Mucosa of stomach (tissue), 1 donor: ENCODE measurements around the gene MYO5C.
"Not testable (repeated sequence)": the region's sequence is repeated elsewhere in the genome, so short reads cannot be mapped to it uniquely, and the experiment has no call there.

Source experiments
- H3K27me3 ChIP-seq: one replicate; pipeline ENCODE4 v1.7.0; 2013; ENCODE audit warnings: mild to moderate bottlenecking, low read length; ENCODE audit not compliant: control insufficient read depth, insufficient read depth
- H3K36me3 ChIP-seq: one replicate; pipeline ENCODE4 v1.7.0; 2013; ENCODE audit warnings: low read length; ENCODE audit not compliant: control insufficient read depth, insufficient read depth
- H3K4me1 ChIP-seq: one replicate; pipeline ENCODE4 v1.7.0; 2013; ENCODE audit warnings: mild to moderate bottlenecking, low read length; ENCODE audit not compliant: control insufficient read depth, insufficient read depth
- H3K4me3 ChIP-seq: one replicate; pipeline ENCODE4 v1.7.0; 2013; ENCODE audit warnings: low read length
- H3K9ac ChIP-seq: one replicate; pipeline ENCODE4 v1.7.0; 2013; ENCODE audit warnings: mild to moderate bottlenecking, low read length, moderate library complexity
- H3K9me3 ChIP-seq: one replicate; pipeline ENCODE4 v1.7.0; 2013; ENCODE audit warnings: mild to moderate bottlenecking, low read length, moderate library complexity; ENCODE audit not compliant: control insufficient read depth
- donor health status: Pancreatic carcinoma.

Gene MYO5C

DNA sequence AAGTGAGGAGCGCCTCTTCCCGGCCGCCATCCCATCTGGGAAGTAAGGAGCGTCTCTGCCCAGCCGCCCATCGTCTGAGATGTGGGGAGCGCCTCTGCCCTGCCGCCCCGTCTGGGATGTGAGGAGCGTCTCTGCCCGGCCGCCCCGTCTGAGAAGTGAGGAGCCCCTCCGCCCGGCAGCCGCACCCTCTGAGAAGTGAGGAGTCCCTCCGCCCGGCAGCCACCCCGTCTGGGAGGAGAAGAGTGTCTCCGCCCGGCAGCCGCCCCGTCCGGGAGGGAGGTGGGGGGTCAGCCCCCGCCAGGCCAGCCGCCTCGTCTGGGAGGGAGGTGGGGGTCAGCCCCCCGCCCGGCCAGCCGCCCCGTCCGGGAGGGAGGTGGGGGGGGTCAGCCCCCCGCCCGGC is 9.7 kb downstream of the MYO5C start:
- not testable (repeated sequence) for H3K9me3 ChIP-seq, H3K9ac ChIP-seq, H3K36me3 ChIP-seq, H3K27me3 ChIP-seq, H3K4me3 ChIP-seq
- peaks cover 38% of the 10 kb centered on the region for H3K4me1 ChIP-seq

DNA sequence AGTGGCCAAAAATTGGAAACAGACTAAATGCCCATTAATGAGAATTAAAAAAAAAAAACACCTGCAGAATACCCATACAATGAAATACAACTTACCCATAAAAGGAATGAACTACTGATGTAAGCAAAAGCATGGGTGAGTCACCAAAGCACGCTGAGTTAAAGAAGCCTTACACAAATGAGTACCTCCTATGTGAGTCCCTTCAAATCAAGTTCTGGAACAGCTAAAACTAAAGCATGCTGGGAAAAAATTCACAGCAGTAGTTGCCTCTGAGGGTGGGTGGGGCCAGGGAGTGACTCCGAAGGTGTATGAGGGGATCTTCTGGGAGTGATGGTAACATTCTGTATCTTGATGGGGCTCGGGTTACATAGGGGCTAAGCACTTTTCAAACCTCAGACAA is 11.4 kb downstream of the MYO5C start:
- H3K9me3 ChIP-seq, result no peaks in the 10 kb centered on the region
- no peaks in the 10 kb centered on the region for H3K27me3 ChIP-seq
- H3K9ac ChIP-seq, result no peak overlapping the region
- peaks cover 20% of the 10 kb centered on the region for H3K4me1 ChIP-seq
- no peak overlapping the region for H3K4me3 ChIP-seq
- peaks cover 12% of the 10 kb centered on the region for H3K36me3 ChIP-seq

DNA sequence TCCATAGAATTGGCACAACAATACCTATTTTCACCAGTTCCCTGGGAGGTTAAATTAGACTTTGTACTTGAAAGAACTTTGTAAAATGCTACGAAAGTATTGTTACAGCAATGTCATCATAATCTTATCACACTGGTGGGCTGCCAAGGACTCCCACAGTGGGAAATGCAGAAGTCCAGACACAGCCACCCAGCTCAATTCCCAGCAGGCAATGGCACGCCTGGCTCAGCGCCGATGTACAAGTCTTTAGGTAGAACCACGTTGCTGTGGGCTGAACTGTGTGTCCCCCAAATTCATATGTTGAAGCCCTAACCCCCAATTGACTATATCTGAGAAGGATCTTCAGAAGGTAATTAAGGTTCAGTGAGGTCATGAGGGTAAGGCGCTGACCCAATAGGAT is 12.3 kb downstream of the MYO5C start:
- H3K9me3 ChIP-seq, result no peaks in the 10 kb centered on the region
- H3K4me3 ChIP-seq, result no peak overlapping the region
- H3K4me1 ChIP-seq, result peaks cover 13% of the 10 kb centered on the region
- no peak overlapping the region for H3K9ac ChIP-seq
- H3K36me3 ChIP-seq, result peaks cover 12% of the 10 kb centered on the region
- no peaks in the 10 kb centered on the region for H3K27me3 ChIP-seq

DNA sequence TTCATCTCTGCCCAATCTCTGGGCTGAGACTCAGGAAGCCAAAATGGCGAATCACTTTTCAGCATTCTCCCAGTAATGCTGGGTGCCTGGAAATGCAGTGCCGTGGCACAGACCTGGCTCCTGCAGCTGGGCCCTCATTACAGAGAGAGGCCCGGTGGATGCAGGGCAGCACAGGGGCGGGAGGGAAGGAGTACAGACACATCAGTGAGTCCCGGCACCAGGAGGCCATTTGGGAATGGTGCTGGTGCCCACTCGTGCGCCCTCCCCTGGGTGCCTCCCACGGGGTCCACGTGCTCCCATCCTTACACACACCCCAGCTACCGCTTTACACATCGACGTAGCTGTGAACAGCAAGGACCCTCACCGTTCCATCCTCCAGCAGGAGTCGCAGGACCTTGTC is 13.2 kb downstream of the MYO5C start:
- H3K27me3 ChIP-seq, result no peaks in the 10 kb centered on the region
- H3K4me1 ChIP-seq, result peaks cover 7% of the 10 kb centered on the region
- H3K4me3 ChIP-seq, result no peak overlapping the region
- H3K9me3 ChIP-seq, result no peaks in the 10 kb centered on the region
- no peak overlapping the region for H3K9ac ChIP-seq
- peaks cover 12% of the 10 kb centered on the region for H3K36me3 ChIP-seq

DNA sequence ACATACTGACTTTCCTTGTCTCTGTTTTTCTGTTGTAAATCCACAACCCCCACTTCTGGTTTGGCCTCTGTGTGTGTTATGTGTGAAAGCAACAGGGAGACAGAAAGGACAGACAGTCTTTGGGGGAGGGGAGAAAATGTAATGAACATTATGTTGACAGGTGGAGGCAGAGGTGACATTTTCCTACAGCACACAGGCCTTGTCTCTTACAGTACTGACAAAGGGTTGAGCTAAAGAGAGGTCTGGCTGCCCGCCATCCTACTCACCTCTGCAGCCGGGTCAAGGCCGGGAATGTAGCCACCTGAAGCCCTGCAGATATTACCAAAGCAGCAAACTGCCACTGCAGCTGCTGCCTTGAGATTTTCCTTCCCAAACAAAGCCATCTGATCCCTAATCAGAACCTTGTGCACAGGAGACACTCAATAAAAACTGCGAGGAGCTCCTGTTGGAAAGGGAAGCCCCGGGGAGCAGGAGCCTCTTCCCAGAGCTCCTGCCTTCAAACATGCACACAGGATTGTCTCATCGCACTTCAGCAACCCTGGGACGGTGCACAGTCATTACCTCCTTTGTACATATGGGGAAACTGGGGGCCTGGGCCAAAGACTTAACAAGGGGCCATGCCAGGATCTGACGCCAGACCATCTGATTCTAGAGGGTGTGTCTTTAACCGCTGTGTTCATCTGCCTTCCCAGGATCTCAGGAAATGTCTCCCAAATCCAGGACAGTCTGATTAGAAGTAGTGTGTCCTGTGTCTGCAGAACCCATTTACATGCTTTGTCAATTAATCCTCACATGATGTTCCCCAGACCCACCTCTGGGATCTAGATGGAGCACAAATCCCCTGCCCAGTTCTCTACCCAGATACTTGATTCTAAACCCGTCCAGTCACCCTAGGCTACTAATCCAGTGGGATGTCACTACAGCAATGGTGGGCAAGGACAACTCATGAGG is 14.2 kb downstream of the MYO5C start:
- H3K4me1 ChIP-seq, result no peaks in the 10 kb centered on the region
- no peak overlapping the region for H3K9ac ChIP-seq
- H3K9me3 ChIP-seq, result no peaks in the 10 kb centered on the region

DNA sequence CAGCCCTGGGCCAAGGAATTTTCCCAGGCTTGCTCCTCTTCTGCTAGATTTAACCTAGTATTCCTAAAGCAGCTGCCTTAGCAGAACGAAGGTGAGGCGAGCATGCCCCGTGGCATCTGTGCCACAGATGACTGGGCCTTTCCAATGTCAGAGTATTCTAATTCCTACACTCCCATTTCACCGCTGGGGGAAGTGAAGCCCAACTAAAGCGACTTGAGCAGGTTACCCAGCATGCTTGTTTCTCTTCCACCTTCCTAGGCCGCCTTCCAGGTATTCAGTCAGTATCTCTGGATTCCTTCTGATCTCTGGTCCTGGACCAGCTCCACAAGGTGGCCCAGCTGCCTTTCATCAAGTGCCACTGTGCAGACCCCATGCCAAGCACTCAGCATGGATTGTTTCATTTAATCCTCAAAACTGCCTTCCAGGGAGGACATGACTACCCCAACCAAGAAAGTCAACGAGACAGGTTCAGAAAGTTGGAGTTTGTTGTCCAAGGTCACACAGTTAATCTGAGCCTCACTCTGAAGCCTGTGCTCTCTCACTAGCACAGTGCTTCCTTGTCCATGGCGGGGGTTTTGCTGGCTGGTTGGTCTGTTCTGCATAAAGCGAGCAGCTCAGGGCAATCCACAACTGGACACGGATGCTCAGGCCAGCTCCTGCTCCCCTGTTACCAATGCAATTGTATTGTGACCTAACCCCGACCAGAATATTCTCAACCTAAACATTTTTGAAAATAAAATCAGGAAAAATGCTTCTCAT is 15.1 kb downstream of the MYO5C start:
- Histone ChIP-seq H3K4me3 (no peak overlapping the region), H3K36me3 (peaks cover 15% of the 10 kb centered on the region), H3K9ac (no peak overlapping the region)

More for the DNA sequence above, 14.2 kb downstream of the MYO5C start:
- Histone ChIP-seq H3K27me3 (no peaks in the 10 kb centered on the region), H3K36me3 (peaks cover 12% of the 10 kb centered on the region), H3K4me3 (no peak overlapping the region)

DNA sequence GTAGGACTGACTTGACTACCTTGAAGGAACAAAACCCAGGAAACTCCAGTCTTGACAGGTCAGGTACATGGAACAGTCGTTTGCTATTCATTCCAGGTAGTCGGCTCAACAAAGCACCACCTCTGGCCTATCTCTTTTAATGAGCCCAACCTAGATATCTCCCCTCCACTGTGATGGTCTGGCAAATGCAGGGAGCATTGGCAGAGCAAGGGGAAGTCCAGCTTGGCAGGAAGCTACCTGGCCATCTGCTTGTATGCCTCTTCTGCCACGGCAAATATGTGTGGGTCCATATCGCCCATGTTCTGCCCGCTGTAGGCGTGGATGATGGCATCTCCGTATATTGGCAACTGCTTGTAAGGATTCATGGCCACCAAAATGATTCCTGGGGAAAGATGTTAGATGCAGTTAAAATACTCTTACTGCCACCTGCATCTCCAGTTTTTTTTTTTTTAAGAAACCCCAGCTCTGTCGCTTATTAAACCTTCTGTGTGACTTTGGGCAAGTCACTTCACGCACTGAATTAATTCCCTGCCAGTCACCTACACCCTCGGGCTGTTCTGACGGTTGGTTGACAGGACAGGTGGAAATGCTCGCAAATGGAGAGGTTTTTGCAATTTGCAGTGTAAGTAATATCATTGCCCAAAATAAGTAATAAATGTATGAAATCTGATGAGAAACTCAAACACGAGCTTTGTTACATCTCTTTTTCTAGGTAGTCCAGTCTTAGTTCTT is 16.8 kb downstream of the MYO5C start:
- Histone ChIP-seq H3K36me3 (peaks cover 15% of the 10 kb centered on the region), H3K9ac (no peak overlapping the region), H3K4me3 (no peak overlapping the region), H3K9me3 (no peaks in the 10 kb centered on the region), H3K27me3 (no peaks in the 10 kb centered on the region), H3K4me1 (no peaks in the 10 kb centered on the region)

More for the DNA sequence above, 15.1 kb downstream of the MYO5C start:
- Histone ChIP-seq H3K27me3 (no peaks in the 10 kb centered on the region), H3K9me3 (no peaks in the 10 kb centered on the region), H3K4me1 (no peaks in the 10 kb centered on the region)

DNA sequence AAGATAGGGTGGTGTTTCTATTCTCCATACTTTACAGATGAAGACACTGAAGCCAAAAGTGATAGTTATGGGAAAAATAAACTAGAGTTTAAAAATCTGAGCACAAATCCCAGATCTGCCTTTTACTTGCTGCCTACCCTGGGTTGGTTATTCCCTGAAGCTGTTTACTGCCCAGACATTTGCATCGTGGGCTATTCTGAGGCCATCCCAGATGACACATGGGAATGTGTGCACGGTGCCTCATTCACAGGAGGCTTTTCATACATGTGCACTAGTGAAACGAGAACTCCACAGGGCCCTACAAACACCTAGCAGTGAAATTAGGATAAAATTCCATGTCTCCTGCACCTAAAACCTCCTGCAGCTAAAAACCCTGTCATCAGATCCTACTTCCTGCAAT is 17.5 kb downstream of the MYO5C start:
- Histone ChIP-seq H3K9me3 (no peaks in the 10 kb centered on the region), H3K27me3 (no peaks in the 10 kb centered on the region), H3K4me1 (no peaks in the 10 kb centered on the region), H3K9ac (no peak overlapping the region), H3K36me3 (peaks cover 15% of the 10 kb centered on the region), H3K4me3 (no peak overlapping the region)

DNA sequence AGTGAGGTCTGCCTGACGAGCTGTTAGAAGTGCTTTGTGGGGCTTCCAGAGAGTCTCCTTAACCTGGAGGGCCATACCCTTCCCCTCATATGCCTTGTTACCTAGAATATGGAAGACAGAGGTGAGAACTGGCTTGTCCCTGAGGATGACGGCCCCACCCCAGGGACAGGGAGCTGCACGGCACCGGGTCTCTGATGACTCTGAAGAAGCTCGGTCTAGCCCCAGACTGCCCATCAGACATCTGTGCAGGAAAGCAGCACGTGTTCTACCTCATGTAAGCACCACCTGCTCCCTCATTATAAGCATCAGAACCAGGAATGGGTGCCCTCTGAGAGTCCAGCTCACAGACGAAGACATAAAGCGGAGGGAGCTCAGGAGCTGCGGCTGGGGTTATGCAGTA is 18.0 kb downstream of the MYO5C start:
- Histone ChIP-seq H3K4me1 (no peaks in the 10 kb centered on the region), H3K36me3 (peaks cover 15% of the 10 kb centered on the region), H3K9ac (no peak overlapping the region), H3K27me3 (no peaks in the 10 kb centered on the region), H3K9me3 (no peaks in the 10 kb centered on the region), H3K4me3 (no peak overlapping the region)

DNA sequence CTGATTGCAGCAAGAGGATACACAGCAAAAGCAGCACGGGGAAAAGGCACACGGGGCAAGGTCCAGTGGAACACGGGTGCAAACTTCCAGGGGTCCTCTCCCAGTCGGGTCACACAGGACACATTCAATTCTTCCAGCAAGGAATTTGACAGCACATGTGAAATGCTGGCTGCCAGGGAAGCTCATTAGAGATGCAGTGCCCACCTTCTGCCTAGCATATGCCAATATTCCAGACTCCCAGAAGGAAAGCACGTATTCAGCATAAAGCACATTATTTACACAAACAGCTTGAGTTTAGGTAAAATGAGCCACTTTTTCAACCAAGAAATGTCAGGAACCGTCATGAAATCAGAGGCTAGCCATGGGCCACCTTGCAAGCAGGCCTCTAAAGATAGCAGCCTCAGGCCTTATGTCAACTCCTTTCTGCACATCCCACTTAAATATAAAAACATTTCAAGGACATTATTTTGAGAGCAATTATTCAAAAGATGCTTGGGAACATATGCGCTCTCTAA is 19.3 kb downstream of the MYO5C start:
- no peaks in the 10 kb centered on the region for H3K9me3 ChIP-seq
- H3K36me3 ChIP-seq, result peaks cover 15% of the 10 kb centered on the region
- no peaks in the 10 kb centered on the region for H3K4me1 ChIP-seq
- H3K27me3 ChIP-seq, result no peaks in the 10 kb centered on the region
- no peak overlapping the region for H3K9ac ChIP-seq
- H3K4me3 ChIP-seq, result no peak overlapping the region

DNA sequence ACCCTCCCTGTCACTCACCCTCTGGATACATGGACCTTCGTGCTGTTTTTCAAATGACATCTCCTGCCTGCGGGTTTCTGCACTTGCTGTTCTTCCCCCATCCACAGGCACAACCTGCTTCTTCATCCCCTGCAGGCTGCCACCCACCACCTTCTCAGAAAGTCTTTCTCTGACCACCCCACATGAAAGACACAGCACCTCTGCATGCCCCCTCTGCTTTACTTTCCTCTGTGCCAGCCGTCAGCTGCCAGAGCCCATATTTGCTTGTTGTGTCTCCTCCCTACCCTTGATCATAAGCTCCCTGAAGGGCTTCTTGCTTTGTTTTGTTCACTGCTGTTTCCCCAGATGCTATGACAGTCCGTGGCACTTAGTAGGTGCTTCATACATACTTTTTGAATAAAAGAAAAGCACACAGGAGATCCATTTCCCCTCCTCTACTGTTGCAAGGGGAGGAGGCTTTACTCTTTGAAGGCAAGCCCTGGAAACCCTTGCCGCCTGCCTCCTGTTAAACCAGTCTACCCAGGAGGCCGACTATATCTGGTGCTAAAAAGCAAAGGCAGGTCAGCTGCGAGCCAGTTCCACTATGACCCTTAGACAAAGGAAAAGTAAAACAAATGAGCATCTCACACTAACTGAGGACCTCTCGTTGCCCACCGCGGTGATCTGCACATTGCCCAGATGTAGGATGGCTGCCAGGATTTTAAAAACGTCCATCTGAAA is 31.9 kb downstream of the MYO5C start:
- H3K4me1 ChIP-seq, result peaks cover 26% of the 10 kb centered on the region
- H3K36me3 ChIP-seq, result peaks cover 5% of the 10 kb centered on the region
- no peak overlapping the region for H3K9ac ChIP-seq
- no peak overlapping the region for H3K4me3 ChIP-seq
- no peaks in the 10 kb centered on the region for H3K9me3 ChIP-seq
- H3K27me3 ChIP-seq, result no peaks in the 10 kb centered on the region
